ENCODE results near the gene NPY1R. TPM values are rescaled to one million over a fixed set of nuclear protein-coding genes. Genes with fewer than 3 reads are reported as not detected.

NPY1R gene
- polyA plus RNA-seq, 1 donor from 2014 or later, result 19.8 TPM

DNA sequence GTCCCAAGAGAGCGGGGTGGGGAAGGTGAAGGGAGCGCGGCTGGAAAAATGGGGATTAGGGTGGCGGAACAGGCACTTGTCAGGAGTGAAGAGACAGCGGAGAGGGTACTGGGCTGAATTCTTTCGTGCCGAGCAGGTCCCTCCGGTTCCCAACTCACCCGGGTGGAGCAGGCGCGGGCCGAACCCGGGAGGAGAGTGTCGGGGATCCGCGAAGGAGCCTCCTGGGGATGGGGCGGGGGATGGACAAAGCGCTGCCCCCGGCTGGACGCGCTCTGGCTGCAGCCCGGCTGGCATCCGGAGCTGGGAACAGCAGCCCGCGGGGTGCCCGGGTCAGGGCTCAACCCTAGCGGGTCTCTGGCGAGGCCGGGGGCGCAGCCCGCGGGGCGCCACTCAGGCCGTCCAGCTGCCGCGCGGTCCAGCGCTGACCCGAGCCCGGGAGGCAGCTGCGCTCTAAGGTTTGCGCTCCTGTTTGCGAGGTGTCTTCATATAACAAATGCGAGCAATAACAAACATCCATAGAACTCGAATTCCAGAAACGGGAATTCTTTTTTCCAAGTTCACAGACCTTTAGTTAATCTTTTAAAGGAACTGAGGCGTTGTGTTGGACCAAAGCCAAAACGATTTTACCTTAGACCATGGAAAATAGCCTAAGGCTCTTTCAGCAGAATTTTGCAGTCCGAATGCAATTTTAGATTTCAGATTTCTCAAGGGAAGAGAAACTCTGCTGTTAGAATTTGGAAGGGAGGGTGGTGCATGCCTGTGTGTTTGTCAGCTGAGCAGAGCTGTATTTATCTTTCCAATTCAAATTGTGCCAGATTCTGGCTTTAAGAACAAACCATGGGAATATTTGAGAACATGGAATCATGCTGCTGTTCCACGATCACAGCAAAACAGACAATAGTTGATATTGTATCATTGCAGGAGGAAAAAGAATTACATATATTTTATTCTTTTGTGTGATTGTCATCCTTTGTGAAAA lies 12.0 kb upstream of the NPY1R start:
- Histone ChIP-seq H3K9me2 (ENCODE audit: insufficient read depth, low read length) (no peaks in the 10 kb centered on the region), H2AFZ (ENCODE audit: low read depth, low read length) (peak overlapping the region; percentile 7), H3K36me3 (ENCODE audit: insufficient read depth, low read length) (no peaks in the 10 kb centered on the region), H3K9me3 (ENCODE audit: low read length) (no peaks in the 10 kb centered on the region), H4K20me1 (ENCODE audit: insufficient read depth) (no peaks in the 10 kb centered on the region), H3K4me3 (ENCODE audit: low read length) (peak overlapping the region; percentile 71), H3K27me3 (ENCODE audit: insufficient read depth, low read depth, low read length) (peaks cover 47% of the 10 kb centered on the region), H3K79me2 (replicated peaks; ENCODE audit: insufficient read depth, low read length) (no peaks in the 10 kb centered on the region), H3F3A (ENCODE audit: insufficient read depth, low read length, poor library complexity, severe bottlenecking) (no peaks in the 10 kb centered on the region), H3K4me2 (ENCODE audit: low read length) (peak overlapping the region; percentile 74), H3K27ac (ENCODE audit: low read length) (no peak overlapping the region), H3K9ac (ENCODE audit: low read length) (peak overlapping the region; percentile 54)
- TF ChIP-seq, protein P1, sequence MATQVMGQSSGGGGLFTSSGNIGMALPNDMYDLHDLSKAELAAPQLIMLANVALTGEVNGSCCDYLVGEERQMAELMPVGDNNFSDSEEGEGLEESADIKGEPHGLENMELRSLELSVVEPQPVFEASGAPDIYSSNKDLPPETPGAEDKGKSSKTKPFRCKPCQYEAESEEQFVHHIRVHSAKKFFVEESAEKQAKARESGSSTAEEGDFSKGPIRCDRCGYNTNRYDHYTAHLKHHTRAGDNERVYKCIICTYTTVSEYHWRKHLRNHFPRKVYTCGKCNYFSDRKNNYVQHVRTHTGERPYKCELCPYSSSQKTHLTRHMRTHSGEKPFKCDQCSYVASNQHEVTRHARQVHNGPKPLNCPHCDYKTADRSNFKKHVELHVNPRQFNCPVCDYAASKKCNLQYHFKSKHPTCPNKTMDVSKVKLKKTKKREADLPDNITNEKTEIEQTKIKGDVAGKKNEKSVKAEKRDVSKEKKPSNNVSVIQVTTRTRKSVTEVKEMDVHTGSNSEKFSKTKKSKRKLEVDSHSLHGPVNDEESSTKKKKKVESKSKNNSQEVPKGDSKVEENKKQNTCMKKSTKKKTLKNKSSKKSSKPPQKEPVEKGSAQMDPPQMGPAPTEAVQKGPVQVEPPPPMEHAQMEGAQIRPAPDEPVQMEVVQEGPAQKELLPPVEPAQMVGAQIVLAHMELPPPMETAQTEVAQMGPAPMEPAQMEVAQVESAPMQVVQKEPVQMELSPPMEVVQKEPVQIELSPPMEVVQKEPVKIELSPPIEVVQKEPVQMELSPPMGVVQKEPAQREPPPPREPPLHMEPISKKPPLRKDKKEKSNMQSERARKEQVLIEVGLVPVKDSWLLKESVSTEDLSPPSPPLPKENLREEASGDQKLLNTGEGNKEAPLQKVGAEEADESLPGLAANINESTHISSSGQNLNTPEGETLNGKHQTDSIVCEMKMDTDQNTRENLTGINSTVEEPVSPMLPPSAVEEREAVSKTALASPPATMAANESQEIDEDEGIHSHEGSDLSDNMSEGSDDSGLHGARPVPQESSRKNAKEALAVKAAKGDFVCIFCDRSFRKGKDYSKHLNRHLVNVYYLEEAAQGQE (IDR thresholded peaks at IDR 0.05; ENCODE audit: borderline replicate concordance), result peak; percentile 51
- peak; percentile 30 for TF ChIP-seq POLR2AphosphoS5 (IDR thresholded peaks at IDR 0.05)
- no peak for TF ChIP-seq EZH2 (IDR thresholded peaks at IDR 0.05; ENCODE audit: borderline replicate concordance, insufficient read depth, low read length, poor library complexity, severe bottlenecking)
- TF ChIP-seq, protein P2, sequence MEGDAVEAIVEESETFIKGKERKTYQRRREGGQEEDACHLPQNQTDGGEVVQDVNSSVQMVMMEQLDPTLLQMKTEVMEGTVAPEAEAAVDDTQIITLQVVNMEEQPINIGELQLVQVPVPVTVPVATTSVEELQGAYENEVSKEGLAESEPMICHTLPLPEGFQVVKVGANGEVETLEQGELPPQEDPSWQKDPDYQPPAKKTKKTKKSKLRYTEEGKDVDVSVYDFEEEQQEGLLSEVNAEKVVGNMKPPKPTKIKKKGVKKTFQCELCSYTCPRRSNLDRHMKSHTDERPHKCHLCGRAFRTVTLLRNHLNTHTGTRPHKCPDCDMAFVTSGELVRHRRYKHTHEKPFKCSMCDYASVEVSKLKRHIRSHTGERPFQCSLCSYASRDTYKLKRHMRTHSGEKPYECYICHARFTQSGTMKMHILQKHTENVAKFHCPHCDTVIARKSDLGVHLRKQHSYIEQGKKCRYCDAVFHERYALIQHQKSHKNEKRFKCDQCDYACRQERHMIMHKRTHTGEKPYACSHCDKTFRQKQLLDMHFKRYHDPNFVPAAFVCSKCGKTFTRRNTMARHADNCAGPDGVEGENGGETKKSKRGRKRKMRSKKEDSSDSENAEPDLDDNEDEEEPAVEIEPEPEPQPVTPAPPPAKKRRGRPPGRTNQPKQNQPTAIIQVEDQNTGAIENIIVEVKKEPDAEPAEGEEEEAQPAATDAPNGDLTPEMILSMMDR (IDR thresholded peaks at IDR 0.05; ENCODE audit: poor library complexity, severe bottlenecking), result no peak

DNA sequence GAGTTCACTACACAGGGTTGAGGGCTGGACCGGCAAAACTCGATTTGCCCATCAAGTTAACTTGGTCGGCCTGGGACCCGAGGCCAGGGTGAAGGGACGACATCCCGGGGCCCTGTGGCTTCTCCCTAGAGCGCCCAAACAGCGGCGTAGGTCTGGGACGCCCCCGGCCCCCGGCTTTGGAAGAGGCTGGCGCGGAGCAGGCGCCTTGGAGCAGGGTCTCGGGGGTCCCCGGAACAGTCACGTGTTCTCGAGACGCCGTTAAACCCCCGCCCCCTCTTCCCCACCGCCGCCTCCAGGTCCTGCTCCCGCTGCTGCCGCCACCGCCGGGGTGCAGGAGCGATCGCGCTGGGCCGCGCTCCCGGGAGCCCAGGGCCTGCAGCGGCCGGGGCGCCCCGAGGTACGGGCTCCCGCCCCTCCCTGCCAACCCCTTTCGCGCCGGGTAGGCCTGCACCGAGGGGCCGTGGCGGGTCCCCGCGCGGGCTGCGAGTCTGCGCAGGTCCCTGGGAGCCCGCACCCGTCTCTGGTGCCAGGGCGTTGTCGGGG lies 11.3 kb upstream of the NPY1R start, which contains the start of gene NPY5R:
Gene NPY5R (plus strand): TSS at position 289 of the 543 bp plus-strand sequence. CDS start 6,382 bp downstream, outside the sequence.
- H3K27ac ChIP-seq (ENCODE audit: low read length), result no peak within 1 kb of the TSS
- H3F3A ChIP-seq (ENCODE audit: insufficient read depth, low read length, poor library complexity, severe bottlenecking), result no peaks in the 10 kb centered on the region
- H3K4me3 ChIP-seq (ENCODE audit: low read length), result peak within 1 kb of the TSS; percentile 71
- H3K79me2 ChIP-seq (replicated peaks; ENCODE audit: insufficient read depth, low read length), result no peaks in the 10 kb centered on the region
- no peaks in the 10 kb centered on the region for H4K20me1 ChIP-seq (ENCODE audit: insufficient read depth)
- H3K27me3 ChIP-seq (ENCODE audit: insufficient read depth, low read depth, low read length), result peaks cover 47% of the 10 kb centered on the region
- no peak for TF ChIP-seq POLR2AphosphoS5 (IDR thresholded peaks at IDR 0.05)
- TF ChIP-seq TAF1 (IDR thresholded peaks at IDR 0.05; ENCODE audit: low read depth), result no peak
- TF ChIP-seq SMC3 (conservative IDR thresholded peaks at IDR 0.05; ENCODE audit: poor library complexity), result no peak
- no peak for TF ChIP-seq MXI1 (conservative IDR thresholded peaks at IDR 0.05; ENCODE audit: poor library complexity, severe bottlenecking)
- TF ChIP-seq, protein P2 (IDR thresholded peaks at IDR 0.05; ENCODE audit: poor library complexity, severe bottlenecking), result no peak
- no peak for TF ChIP-seq EZH2 (IDR thresholded peaks at IDR 0.05; ENCODE audit: borderline replicate concordance, insufficient read depth, low read length, poor library complexity, severe bottlenecking)
- no peak for TF ChIP-seq RAD21 (conservative IDR thresholded peaks at IDR 0.05)
- TF ChIP-seq, protein P1 (IDR thresholded peaks at IDR 0.05; ENCODE audit: borderline replicate concordance), result no peak
- TF ChIP-seq EP300 (conservative IDR thresholded peaks at IDR 0.05; ENCODE audit: poor library complexity, severe bottlenecking), result no peak
- H3K9me3 ChIP-seq (ENCODE audit: low read length), result no peaks in the 10 kb centered on the region
- H3K4me2 ChIP-seq (ENCODE audit: low read length), result peak within 1 kb of the TSS; percentile 74
- peak within 1 kb of the TSS; percentile 54 for H3K9ac ChIP-seq (ENCODE audit: low read length)
- no peaks in the 10 kb centered on the region for H3K36me3 ChIP-seq (ENCODE audit: insufficient read depth, low read length)
- peak within 1 kb of the TSS; percentile 7 for H2AFZ ChIP-seq (ENCODE audit: low read depth, low read length)
- H3K9me2 ChIP-seq (ENCODE audit: insufficient read depth, low read length), result no peaks in the 10 kb centered on the region
